Naive thymus-derived CD8-positive, alpha-beta T cell (primary cell): ENCODE measurements around the gene MRPL10. TPM values are rescaled to one million over a fixed set of nuclear protein-coding genes. Genes with fewer than 3 reads are reported as not detected.
A peak's percentile ranks its signal among the peaks of the same experiment; 100 is the strongest.

Source experiments
- ATAC-seq, 2 donors: fragments of 150-1000 bp; cut with Tn5 transposase in 1 of 2; sonication (Bioruptor Pico), chemical (Tn5 transposase) in 1 of 2; 1 replicate in 1 of 2; 2 replicates in 1 of 2; pipeline ENCODE4 v1.10.0; 2021; ENCODE audit warnings: mild to moderate bottlenecking in 2 of 2, moderate library complexity in 2 of 2
- POLR2A ChIA-PET: fragments of 350-600 bp; sonication (Branson Sonifier 250); formaldehyde crosslinking; loops from one replicate; lab custom pipeline; 2021; ENCODE audit warnings: antibody characterized with exemption; lab: Charles Lee
- DNase-seq, 10 donors: peaks; one replicate each; pipeline versions ENCODE4 v3.0.0 to v3.0.0-alpha.2; 2020 to 2022
- H3K27ac Mint-ChIP-seq, 10 donors: one replicate each; pipeline ENCODE4 v1.8.0; 2020 to 2022; ENCODE audit warnings: mild to moderate bottlenecking in 10 of 10, mixed read lengths in 10 of 10, moderate library complexity in 4 of 10, inconsistent platforms in 1 of 10
- H3K27me3 Mint-ChIP-seq, 5 donors: one replicate each; pipeline ENCODE4 v1.8.0; 2021 to 2022; ENCODE audit warnings: mixed read lengths in 5 of 5
- H3K36me3 Mint-ChIP-seq, 3 donors: one replicate each; pipeline ENCODE4 v1.8.0; 2020 to 2022; ENCODE audit warnings: mixed read lengths in 3 of 3, mild to moderate bottlenecking in 2 of 3, inconsistent platforms in 1 of 3
- H3K4me1 Mint-ChIP-seq, 4 donors: one replicate each; pipeline ENCODE4 v1.8.0; 2021 to 2022; ENCODE audit warnings: mixed read lengths in 4 of 4
- H3K4me3 Mint-ChIP-seq, 10 donors: one replicate each; pipeline ENCODE4 v1.8.0; 2020 to 2022; ENCODE audit warnings: mild to moderate bottlenecking in 10 of 10, mixed read lengths in 10 of 10, moderate library complexity in 6 of 10, inconsistent platforms in 1 of 10
- H3K9me3 Mint-ChIP-seq, 9 donors: one replicate each; pipeline ENCODE4 v1.8.0; 2020 to 2022; ENCODE audit warnings: mixed read lengths in 9 of 9, mild to moderate bottlenecking in 3 of 9, inconsistent platforms in 1 of 9, moderate library complexity in 1 of 9
- polyA plus RNA-seq, 3 donors: library from polyadenylated mRNA; unstranded; fragments of 300-500 nt; fragmentation: Illumina TruSeq; gene quantifications; one replicate each; pipeline ENCODE4 v1.2.3, GENCODE V29; 2021
- total RNA-seq, 8 experiments: library from RNA in 2 of 8; stranded (reverse) in 2 of 8; gene quantifications; one replicate each; pipeline ENCODE4 v1.2.3 and lab custom pipeline; 2021 to 2026

The MRPL10 gene
- total and polyA plus RNA-seq, 5 experiments from 2014 or later = 38.2 to 68.5 (median 38.3) TPM

DNA sequence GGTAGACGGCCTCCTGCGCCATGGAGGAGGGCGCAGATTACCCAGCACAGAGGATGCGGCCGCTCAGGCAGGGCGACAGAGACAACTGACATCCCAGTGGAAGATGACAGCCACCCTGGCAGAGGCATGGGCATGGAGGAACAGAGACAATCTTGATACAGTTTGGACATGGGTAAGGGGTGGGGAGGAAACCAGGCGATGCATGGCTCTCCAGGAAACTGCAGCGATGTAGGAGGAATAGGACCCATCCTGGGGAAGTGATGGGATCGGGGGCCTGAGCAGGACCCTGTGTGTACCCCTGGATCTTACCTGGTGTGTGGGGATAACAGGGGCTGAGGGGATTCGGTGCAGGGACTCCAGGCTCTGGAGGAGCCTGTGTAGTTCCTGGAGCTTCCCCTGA lies 14.4 kb downstream of the MRPL10 start:
- POLR2A ChIA-PET = no interaction called here
- peak in 1 of 10 donors; percentile 34 for DNase-seq
- Mint-ChIP-seq H3K36me3 (peaks cover 0 to 50% (median 7%) of the 10 kb centered on the region in 3 donors), H3K4me1 (peaks cover 17 to 26% (median 22%) of the 10 kb centered on the region in 4 donors), H3K27me3 (no peaks in the 10 kb centered on the region), H3K27ac (peak overlapping the region in 1 of 10 donors; percentile 59), H3K4me3 (no peak overlapping the region), H3K9me3 (no peaks in the 10 kb centered on the region)
- no peak for ATAC-seq

DNA sequence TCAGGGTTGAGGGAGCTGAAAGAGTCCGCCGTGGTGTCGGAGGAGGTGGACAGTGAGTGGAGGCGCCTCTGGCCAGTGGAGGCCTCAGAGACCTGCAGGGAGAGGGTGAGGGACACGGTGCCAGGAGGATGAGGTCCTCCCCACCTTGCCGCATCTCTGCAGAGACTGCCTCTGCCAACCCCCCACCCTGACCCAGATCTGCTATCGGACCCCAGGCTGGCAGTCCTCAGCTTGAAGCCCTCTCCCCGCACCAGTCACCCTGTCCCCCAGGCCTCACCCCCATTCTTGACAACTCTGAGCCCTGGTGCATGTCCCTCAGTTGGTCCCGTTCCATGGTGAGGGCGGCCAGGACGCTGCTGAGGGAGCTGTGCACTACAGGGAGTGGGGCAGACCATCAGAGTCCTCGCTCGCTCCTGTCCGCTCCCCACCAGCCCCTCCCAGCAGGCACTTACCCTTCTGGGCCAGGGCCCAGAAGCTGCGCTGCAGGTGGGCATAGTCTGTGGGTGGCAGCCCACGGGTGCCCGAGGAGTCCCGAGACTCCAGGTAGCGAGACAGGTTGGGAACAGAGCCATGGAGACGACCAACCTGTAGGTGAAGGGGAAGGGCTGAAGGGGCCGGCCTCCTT lies 15.1 kb downstream of the MRPL10 start:
- H3K27me3 Mint-ChIP-seq = no peaks in the 10 kb centered on the region
- peaks cover 0 to 57% (median 13%) of the 10 kb centered on the region in 3 donors for H3K36me3 Mint-ChIP-seq
- peaks cover 13 to 19% (median 17%) of the 10 kb centered on the region in 4 donors for H3K4me1 Mint-ChIP-seq
- POLR2A ChIA-PET = no interaction called here
- DNase-seq = peak in 1 of 10 donors; percentile 46
- H3K4me3 Mint-ChIP-seq = no peak overlapping the region
- H3K27ac Mint-ChIP-seq = no peak overlapping the region
- H3K9me3 Mint-ChIP-seq = no peaks in the 10 kb centered on the region
- ATAC-seq = no peak

DNA sequence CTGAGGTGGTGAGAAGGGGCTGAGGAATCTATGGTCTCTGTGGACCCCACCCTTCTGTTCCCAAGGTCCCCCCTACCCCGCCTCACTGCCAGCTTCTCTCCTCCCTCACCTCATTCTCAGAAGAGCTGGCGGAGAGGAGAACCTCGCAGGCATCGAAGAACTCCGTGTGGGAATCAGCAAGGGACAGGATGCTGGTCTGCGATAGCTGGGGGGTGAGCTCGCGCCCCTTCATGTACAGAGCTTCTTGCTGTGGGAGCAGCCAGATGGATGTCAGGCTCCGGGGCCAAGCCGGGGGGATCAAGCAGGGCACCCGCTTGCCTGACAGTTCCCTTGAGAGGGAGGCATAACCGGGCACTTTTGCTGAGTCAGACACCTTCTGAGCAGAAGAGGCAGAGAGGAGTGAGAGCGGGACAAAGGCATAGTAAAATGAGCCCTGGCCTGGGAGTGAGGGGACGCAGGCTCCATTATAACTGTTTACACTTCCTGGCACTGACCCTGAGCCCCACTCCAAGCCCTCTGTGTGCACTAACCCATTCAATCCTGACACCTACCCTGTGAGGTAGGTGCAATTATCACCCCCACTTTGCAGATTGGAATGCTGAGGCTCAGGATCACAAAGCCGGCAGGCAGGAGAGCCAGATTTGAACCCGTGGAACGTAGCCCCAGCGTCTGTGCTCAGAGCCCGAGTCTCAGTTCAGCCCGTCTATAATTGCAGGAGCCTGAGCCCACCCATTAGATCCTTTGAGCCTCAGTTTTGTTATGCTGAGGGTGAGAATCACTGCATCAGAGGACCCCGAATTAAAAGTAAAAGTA lies 16.0 kb downstream of the MRPL10 start:
- POLR2A ChIA-PET = no interaction called here

DNA sequence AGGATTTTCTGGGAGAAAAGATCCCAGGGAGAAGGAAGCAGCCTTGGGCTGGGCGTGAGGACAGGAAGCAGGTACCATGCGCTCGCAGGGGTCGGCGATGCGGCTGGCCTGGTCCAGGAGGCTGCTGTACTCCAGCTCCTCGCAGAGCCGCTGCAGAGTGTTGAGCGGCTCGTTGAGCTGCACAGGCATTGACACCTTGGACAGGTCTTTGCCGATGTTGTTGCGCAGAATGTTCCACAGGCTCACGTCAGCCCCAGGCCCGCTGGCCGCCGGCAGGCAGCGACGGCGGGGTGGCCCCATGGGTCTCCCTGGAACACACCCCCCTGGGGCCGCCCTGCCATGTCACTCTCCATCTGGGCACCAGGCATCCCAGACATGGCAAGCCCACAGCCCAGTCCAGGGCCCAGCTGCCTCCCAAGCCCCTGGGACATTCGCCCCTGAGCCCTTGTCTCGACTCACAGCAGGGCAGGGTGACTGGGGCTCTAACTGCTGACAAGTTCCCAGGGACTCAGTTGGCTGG lies 17.8 kb downstream of the MRPL10 start:
- peak in 1 of 10 donors; percentile 19 for DNase-seq
- POLR2A ChIA-PET = no interaction called here
- Mint-ChIP-seq H3K4me1 (peaks cover 3 to 8% (median 6%) of the 10 kb centered on the region in 4 donors), H3K36me3 (peaks cover 0 to 78% (median 14%) of the 10 kb centered on the region in 3 donors), H3K27ac (peak overlapping the region in 1 of 10 donors; percentile 55), H3K9me3 (no peaks in the 10 kb centered on the region), H3K4me3 (no peak overlapping the region), H3K27me3 (no peaks in the 10 kb centered on the region)
- ATAC-seq = no peak

More for the DNA sequence above, 16.0 kb downstream of the MRPL10 start:
- H3K36me3 Mint-ChIP-seq = peaks cover 0 to 66% (median 14%) of the 10 kb centered on the region in 3 donors
- H3K4me1 Mint-ChIP-seq = peaks cover 7 to 10% (median 9%) of the 10 kb centered on the region in 4 donors
- peak in 1 of 10 donors; percentile 35 for DNase-seq
- no peaks in the 10 kb centered on the region for H3K27me3 Mint-ChIP-seq
- H3K9me3 Mint-ChIP-seq = no peaks in the 10 kb centered on the region
- H3K4me3 Mint-ChIP-seq = no peak overlapping the region
- H3K27ac Mint-ChIP-seq = peak overlapping the region in 1 of 10 donors; percentile 3
- no peak for ATAC-seq

DNA sequence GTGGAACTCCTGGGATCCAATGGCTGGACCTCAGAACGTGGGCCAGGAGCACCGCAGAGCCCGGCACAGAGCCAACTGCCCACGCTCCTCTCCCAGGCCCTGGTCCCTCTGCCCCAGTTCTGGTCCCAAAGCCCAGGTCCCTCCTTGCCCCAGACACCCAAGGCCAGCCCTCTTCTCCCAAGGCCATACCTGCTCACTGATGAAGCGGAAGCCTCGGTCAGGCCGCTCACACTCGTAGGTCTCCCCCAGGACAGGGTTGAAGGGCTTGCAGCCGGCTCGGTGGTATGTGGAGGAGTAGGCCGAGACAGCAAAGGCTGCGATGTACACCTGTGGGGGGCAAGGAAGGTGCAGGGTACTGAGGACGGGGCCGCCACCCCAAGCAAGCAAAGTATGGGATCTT lies 18.3 kb downstream of the MRPL10 start:
- no peaks in the 10 kb centered on the region for H3K9me3 Mint-ChIP-seq
- no peak for DNase-seq
- no peak for ATAC-seq
- peak overlapping the region in 2 of 10 donors; percentile 67 to 82 for H3K27ac Mint-ChIP-seq
- POLR2A ChIA-PET = no interaction called here
- no peak overlapping the region for H3K4me3 Mint-ChIP-seq
- peaks cover 0 to 80% (median 16%) of the 10 kb centered on the region in 3 donors for H3K36me3 Mint-ChIP-seq
- H3K27me3 Mint-ChIP-seq = no peaks in the 10 kb centered on the region
- peaks cover 3 to 8% (median 6%) of the 10 kb centered on the region in 4 donors for H3K4me1 Mint-ChIP-seq

DNA sequence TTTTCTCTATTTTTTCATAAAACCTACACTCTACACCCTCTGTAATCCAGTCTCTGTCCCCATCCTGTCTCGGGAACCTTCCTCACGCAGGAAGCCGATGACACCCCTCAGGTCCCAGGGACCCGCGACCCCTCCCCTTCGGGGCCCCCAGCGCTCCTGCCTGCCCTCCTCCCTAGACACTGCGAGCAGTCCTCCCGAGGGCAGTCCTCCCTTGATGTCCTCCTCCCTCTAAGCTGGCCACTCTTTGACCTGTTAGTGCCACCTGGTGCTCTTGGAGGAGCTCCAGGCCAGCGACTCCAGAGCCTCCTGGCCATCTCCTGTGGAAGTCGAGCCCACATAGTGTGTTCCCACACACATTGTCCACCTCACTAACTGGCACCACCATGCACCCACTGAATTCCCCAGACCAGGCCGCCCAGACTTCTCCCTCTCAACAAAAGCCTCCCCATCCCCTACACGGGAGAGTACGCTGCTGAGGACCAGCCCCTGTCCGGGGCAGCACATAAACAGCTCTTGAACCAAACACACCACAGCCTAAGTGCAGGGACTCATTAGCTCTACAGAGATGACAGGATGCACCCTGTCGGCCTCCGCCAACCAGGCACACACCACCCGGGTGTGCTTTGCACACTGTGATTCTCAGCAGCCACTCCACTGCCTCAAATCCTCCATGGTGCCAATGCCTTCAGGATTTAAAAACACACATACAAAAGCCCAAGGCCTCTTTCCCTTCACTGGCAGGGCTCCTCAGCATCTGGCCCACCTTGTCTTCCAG lies 19.0 kb downstream of the MRPL10 start:
- peak overlapping the region in 6 of 10 donors; percentile 8 to 82 (median 51) for H3K27ac Mint-ChIP-seq
- H3K4me1 Mint-ChIP-seq = peaks cover 3 to 7% (median 5%) of the 10 kb centered on the region in 4 donors
- ATAC-seq (no peak), DNase-seq (peak in 1 of 10 donors; percentile 57)
- no peak overlapping the region for H3K4me3 Mint-ChIP-seq
- H3K27me3 Mint-ChIP-seq = no peaks in the 10 kb centered on the region
- H3K9me3 Mint-ChIP-seq = no peaks in the 10 kb centered on the region
- peaks cover 0 to 79% (median 13%) of the 10 kb centered on the region in 3 donors for H3K36me3 Mint-ChIP-seq
- POLR2A ChIA-PET = no interaction called here

DNA sequence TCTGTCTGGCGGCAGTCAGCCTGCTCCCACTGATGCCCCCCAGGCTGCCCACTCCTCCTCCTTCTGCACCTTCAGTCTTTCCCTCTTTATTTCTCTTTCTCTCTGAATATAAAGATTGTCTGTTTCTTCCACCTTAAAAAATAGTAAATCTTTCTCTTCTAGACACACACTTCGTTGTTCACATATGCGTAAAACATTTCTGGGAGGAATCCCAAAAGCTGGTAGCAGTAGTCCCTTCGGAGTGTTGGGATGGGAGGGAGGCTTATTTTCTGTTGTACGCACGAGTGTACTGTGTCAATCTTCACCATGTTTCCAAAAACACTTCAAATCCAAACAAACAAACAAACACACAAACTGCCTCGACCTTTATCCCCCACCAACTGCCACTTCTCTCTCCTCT lies 19.6 kb downstream of the MRPL10 start:
- POLR2A ChIA-PET = no interaction called here
- H3K4me1 Mint-ChIP-seq = peaks cover 3 to 7% (median 5%) of the 10 kb centered on the region in 4 donors
- H3K4me3 Mint-ChIP-seq = no peak overlapping the region
- peak overlapping the region in 6 of 10 donors; percentile 24 to 86 (median 50) for H3K27ac Mint-ChIP-seq
- no peaks in the 10 kb centered on the region for H3K9me3 Mint-ChIP-seq
- ATAC-seq = no peak
- no peaks in the 10 kb centered on the region for H3K27me3 Mint-ChIP-seq
- H3K36me3 Mint-ChIP-seq = peaks cover 0 to 79% (median 13%) of the 10 kb centered on the region in 3 donors
- peak in 1 of 10 donors; percentile 4 for DNase-seq

DNA sequence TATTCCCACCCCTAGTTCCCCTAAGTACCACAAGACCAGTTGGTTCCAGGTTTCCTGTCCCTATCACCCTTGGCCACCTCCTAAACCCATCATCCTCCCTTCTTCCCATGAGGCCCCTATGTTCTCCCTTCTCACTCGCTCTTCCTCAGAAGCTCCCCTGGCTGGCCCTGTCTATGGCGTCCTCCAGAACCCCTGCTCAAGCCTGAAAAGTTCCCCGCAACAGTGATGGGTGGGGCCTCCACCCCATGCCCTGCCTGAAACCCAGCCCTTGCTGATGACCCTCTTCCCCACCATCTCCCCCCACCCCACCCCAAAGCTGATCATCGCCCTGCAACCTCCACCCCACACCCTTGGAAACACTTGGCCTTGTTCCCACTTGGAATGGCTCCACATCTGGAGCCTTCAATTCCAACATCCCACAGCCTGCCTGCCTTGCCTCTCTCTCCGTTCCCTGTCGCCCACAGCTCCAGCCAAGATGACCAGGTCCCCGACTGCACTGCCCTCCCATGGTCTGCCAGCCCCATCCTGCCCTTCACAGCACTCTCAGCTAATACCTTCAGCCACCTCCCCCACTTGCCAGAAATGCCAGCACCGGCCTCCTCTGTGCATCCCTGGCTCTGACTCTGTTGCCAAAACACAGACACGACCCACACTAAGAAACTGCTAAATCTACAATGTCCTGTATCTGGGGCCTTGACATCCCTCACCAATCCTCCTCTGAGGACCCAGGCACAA lies 20.3 kb downstream of the MRPL10 start:
- peak in 1 of 10 donors; percentile 44 for DNase-seq
- Mint-ChIP-seq H3K36me3 (peaks cover 0 to 79% (median 13%) of the 10 kb centered on the region in 3 donors), H3K27ac (peak overlapping the region in 7 of 10 donors; percentile 9 to 89 (median 68)), H3K27me3 (no peaks in the 10 kb centered on the region), H3K4me1 (peaks cover 3 to 7% (median 5%) of the 10 kb centered on the region in 4 donors), H3K4me3 (no peak overlapping the region), H3K9me3 (no peaks in the 10 kb centered on the region)
- no peak for ATAC-seq
- POLR2A ChIA-PET = no interaction called here

DNA sequence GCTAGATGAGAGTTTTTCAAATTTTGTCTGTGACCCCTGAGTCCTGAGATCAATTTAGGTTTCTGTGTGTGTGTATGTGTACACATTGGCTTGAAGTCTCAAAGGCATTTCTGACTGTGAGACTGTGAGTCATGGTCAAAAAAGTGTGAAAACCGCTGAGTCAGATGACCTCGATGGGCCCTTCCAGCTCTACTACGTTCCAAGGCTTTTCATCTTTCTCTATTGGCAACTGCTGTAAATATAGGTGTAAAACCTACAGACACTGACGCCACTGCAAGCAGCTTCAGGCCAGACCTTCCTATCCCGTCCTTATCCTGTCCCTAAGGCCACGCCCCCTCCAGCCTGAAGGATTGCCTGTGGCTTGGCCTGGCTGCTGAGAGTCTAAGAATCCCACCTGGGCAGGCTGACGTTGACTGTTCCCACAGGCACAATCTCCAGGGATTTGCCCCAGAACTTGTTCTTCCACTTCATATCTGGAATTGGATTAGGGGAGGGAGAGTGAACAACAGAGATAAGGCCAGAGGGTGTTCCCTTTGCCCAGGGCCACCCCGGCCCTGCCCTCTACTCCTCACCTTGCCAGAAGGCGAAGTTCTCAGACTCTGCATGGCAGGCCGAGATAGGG lies 21.0 kb downstream of the MRPL10 start:
- Mint-ChIP-seq H3K4me1 (peaks cover 3 to 7% (median 5%) of the 10 kb centered on the region in 4 donors), H3K27ac (peak overlapping the region in 6 of 10 donors; percentile 42 to 86 (median 54)), H3K36me3 (peaks cover 0 to 72% (median 13%) of the 10 kb centered on the region in 3 donors), H3K9me3 (no peaks in the 10 kb centered on the region), H3K4me3 (no peak overlapping the region), H3K27me3 (no peaks in the 10 kb centered on the region)
- peak in 1 of 2 donors; percentile 23 for ATAC-seq
- POLR2A ChIA-PET = interaction anchor here (0.6 kb wide), 1 partner anchor 255 kb away, joined by 5 read pairs; no protein-coding TSS in a partner anchor
- DNase-seq = peak in 2 of 10 donors; percentile 18 to 19

DNA sequence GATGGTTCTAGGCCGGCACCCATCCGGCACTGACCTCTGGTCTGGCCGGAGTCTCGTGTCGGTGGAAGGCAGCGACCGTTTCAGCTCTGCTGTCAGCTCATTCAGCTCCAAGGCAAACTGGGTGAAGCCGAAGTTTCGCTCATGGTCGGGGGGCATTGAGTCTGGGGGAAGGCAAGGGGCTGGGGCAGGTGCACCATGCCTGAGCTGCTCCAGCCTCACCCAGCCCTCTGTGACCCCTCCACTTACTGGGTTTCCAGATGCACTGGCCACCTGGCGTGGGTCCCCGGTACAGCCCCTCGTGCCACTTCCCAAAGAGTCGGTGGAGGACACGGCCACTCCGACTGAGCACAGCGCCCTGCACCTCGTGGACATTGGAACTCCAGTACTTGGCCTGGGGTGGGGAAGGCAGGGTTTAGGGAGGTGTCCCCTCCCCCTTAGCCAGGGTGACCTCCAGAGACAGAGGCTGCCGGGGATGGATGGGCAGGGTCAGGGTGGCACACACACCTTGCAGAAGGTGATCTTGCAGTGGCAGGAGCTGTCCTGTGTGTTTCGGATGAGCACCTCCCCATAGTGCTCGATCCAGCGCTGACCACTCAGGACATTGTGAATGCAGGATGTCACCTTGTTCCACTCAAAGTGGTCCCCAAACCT lies 22.4 kb downstream of the MRPL10 start:
- Mint-ChIP-seq H3K4me3 (no peak overlapping the region), H3K9me3 (no peaks in the 10 kb centered on the region), H3K27me3 (no peaks in the 10 kb centered on the region), H3K27ac (peak overlapping the region in 2 of 10 donors; percentile 27 to 63), H3K36me3 (peaks cover 0 to 66% (median 10%) of the 10 kb centered on the region in 3 donors), H3K4me1 (peaks cover 3 to 7% (median 5%) of the 10 kb centered on the region in 4 donors)
- POLR2A ChIA-PET = no interaction called here
- peak in 1 of 10 donors; percentile 59 for DNase-seq
- no peak for ATAC-seq
